Trophoblast cell (in vitro differentiated cells and primary cell): ENCODE measurements around the gene AQP10.

ENCODE experiments used
- DNase-seq, 2 donors: peaks; one replicate each; pipeline ENCODE4 v3.0.0-alpha.2; 2016
- H2AFZ ChIP-seq: 2 replicates; pipeline ENCODE4 v1.6.1; 2013; ENCODE audit warnings: low read length, moderate library complexity, mild to moderate bottlenecking; ENCODE audit not compliant: insufficient read depth, poor library complexity
- H2AK5ac ChIP-seq: 2 replicates; pipeline ENCODE4 v1.6.1; 2013; ENCODE audit warnings: mild to moderate bottlenecking, low read length
- H2BK120ac ChIP-seq: 2 replicates; pipeline ENCODE4 v1.6.1; 2013; ENCODE audit warnings: low read length, mild to moderate bottlenecking, moderate library complexity; ENCODE audit not compliant: insufficient read depth, poor library complexity
- H2BK12ac ChIP-seq: 2 replicates; pipeline ENCODE4 v1.6.1; 2013; ENCODE audit warnings: mild to moderate bottlenecking, low read length, moderate library complexity
- H2BK5ac ChIP-seq: 2 replicates; pipeline ENCODE4 v1.6.1; 2013; ENCODE audit warnings: low read length, low read depth, moderate library complexity, mild to moderate bottlenecking; ENCODE audit not compliant: poor library complexity
- H3K14ac ChIP-seq: 2 replicates; pipeline ENCODE4 v1.6.1; 2013; ENCODE audit warnings: mild to moderate bottlenecking, low read length
- H3K18ac ChIP-seq: 2 replicates; pipeline ENCODE4 v1.6.1; 2013; ENCODE audit warnings: mild to moderate bottlenecking, low read length
- H3K23ac ChIP-seq: 2 replicates; pipeline ENCODE4 v1.6.1; 2013; ENCODE audit warnings: low read length
- H3K27ac ChIP-seq: 2 replicates; pipeline ENCODE4 v1.5.1; 2013; ENCODE audit warnings: low read depth, mild to moderate bottlenecking, inconsistent platforms, low read length, moderate library complexity
- H3K27me3 ChIP-seq: 2 replicates; pipeline ENCODE4 v1.6.1; 2013; ENCODE audit warnings: inconsistent platforms, mild to moderate bottlenecking, low read length, moderate library complexity; ENCODE audit not compliant: insufficient read depth
- H3K36me3 ChIP-seq, 2 experiments: 1 replicate in 1 of 2; 2 replicates in 1 of 2; pipeline ENCODE4 v1.6.1; 2013; ENCODE audit warnings: low read length in 2 of 2, mild to moderate bottlenecking in 2 of 2, moderate library complexity in 1 of 2; ENCODE audit not compliant: insufficient read depth in 2 of 2, control insufficient read depth in 1 of 2
- H3K4ac ChIP-seq: 2 replicates; pipeline ENCODE4 v1.6.1; 2013; ENCODE audit warnings: low read depth, mild to moderate bottlenecking, low read length, moderate library complexity
- H3K4me1 ChIP-seq, 2 experiments: 1 replicate in 1 of 2; 2 replicates in 1 of 2; pipeline ENCODE4 v1.6.1; 2013; ENCODE audit warnings: low read length in 2 of 2, mild to moderate bottlenecking in 2 of 2, moderate library complexity in 1 of 2; ENCODE audit not compliant: insufficient read depth in 2 of 2, control insufficient read depth in 1 of 2
- H3K4me2 ChIP-seq: 2 replicates; pipeline ENCODE4 v1.6.1; 2013; ENCODE audit warnings: inconsistent platforms, mild to moderate bottlenecking, low read length, moderate library complexity
- H3K4me3 ChIP-seq: 2 replicates; pipeline ENCODE4 v1.5.1; 2013; ENCODE audit warnings: mild to moderate bottlenecking, low read depth, low read length, inconsistent platforms
- H3K79me1 ChIP-seq: one replicate; pipeline ENCODE4 v1.6.1; 2013; ENCODE audit warnings: low read length
- H3K79me2 ChIP-seq: 2 replicates; pipeline ENCODE4 v1.6.1; 2013; ENCODE audit warnings: low read length, mild to moderate bottlenecking; ENCODE audit not compliant: control insufficient read depth, insufficient read depth, poor library complexity
- H3K9ac ChIP-seq: 2 replicates; pipeline ENCODE4 v1.6.1; 2013; ENCODE audit warnings: mild to moderate bottlenecking, low read length
- H3K9me3 ChIP-seq: 2 replicates; pipeline ENCODE4 v1.6.1; 2013; ENCODE audit warnings: low read depth, mild to moderate bottlenecking, control low read depth, inconsistent platforms, low read length; ENCODE audit not compliant: insufficient read depth
- H4K12ac ChIP-seq: 2 replicates; pipeline ENCODE4 v1.6.1; 2013; ENCODE audit warnings: low read depth, mild to moderate bottlenecking, low read length, moderate library complexity
- H4K8ac ChIP-seq: 2 replicates; pipeline ENCODE4 v1.6.1; 2013; ENCODE audit warnings: low read depth, mild to moderate bottlenecking, low read length, moderate library complexity
- H4K91ac ChIP-seq: one replicate; pipeline ENCODE4 v1.6.1; 2013; ENCODE audit warnings: low read depth, mild to moderate bottlenecking, low read length, moderate library complexity
- WGBS: extraction: QIAGEN DNeasy Blood & Tissue Kit; methylation state at CpG from one replicate; pipeline ENCODE4 v1.1.7; 2013; ENCODE audit warnings: missing lambda C conversion rate; ENCODE audit not compliant: insufficient read length, insufficient coverage; ENCODE audit errors: extremely low coverage; 5-methylcytosine and 5-hydroxymethylcytosine counted together

Gene AQP10

DNA sequence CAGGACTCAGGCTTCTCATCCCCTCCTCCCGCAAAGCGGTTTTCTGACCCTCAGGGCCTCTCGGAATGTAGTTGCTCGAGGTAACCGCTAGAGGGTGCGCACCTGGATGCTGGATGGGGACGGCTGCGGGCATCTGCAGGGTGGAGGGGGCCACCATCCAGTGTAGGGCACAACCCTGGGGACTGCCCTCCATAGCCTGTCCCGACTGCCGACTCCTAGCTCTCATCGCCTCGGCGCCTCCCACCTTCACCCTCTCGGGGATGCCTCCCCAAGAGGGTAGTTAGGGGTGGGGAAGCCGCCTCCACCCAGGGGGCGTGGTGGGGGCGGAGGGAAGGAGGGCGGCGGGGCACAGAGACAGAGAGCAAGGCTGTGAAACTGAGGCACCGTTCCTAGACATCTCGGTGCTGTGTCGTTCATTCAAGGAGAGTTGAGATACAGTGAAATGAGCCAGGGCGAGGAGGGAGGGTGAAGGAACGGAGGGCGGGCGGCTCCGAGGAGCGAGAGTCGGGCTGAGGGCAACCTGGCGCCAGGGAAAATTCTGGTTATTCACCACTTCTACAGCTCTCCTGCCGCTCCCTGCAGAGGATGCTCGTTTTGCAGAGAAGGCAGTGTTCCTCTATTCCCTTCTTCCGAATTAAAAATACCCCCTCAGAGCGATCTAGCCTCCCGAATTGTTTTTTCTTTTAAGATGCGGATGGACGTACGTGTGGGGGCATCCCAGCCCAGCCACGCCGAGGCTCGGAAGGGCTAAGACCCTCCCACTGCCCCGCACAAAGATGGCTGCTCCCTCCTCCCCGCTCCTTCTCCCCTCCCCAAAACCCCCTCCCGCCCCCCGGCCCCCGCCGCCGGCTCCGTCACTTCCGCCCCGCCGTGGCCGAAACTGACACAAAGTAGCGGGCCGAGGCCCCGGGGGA is 4.0 kb downstream of the AQP10 start, which contains the start of gene ATP8B2:
Gene ATP8B2, plus strand, starts transcription at position 857 of the 914 bp plus-strand sequence. CDS start 2,617 bp downstream, outside the sequence.
- Histone ChIP-seq H3K18ac (peak within 1 kb of the TSS; percentile 19), H3K9ac (peak within 1 kb of the TSS; percentile 60), H2AFZ (peak within 1 kb of the TSS; percentile 91), H3K4ac (peak within 1 kb of the TSS; percentile 25), H3K4me3 (peak within 1 kb of the TSS; percentile 82), H3K14ac (no peak within 1 kb of the TSS), H3K27ac (no peak within 1 kb of the TSS), H3K27me3 (no peaks in the 10 kb centered on the region), H2AK5ac (no peak within 1 kb of the TSS), H3K79me1 (peaks cover 4% of the 10 kb centered on the region), H4K8ac (peak within 1 kb of the TSS; percentile 73), H3K36me3 (no peaks in the 10 kb centered on the region), H2BK120ac (no peak within 1 kb of the TSS), H3K4me2 (peak within 1 kb of the TSS; percentile 85), H2BK5ac (no peak within 1 kb of the TSS), H3K4me1 (peaks cover 5 to 22% of the 10 kb centered on the region in 2 experiments), H3K9me3 (no peaks in the 10 kb centered on the region), H4K91ac (peak within 1 kb of the TSS; percentile 34), H3K79me2 (no peaks in the 10 kb centered on the region), H4K12ac (no peak within 1 kb of the TSS), H3K23ac (no peak within 1 kb of the TSS), H2BK12ac (no peak within 1 kb of the TSS)
- no CpG with 5 or more reads among the region's 56 CpGs for WGBS
- peak; percentile 55 to 85 for DNase-seq

GRCh38 chr1:154325583-154326545 is 5.0 kb downstream of the AQP10 start:
- Histone ChIP-seq H3K14ac (no peak overlapping the region), H4K8ac (peak overlapping the region; percentile 72), H3K36me3 (no peaks in the 10 kb centered on the region), H2AK5ac (no peak overlapping the region), H2BK5ac (no peak overlapping the region), H4K91ac (no peak overlapping the region), H3K79me2 (no peaks in the 10 kb centered on the region), H3K9ac (peak overlapping the region; percentile 60), H3K4me3 (peak overlapping the region; percentile 82), H2AFZ (peak overlapping the region; percentile 32), H3K9me3 (no peaks in the 10 kb centered on the region), H3K27ac (no peak overlapping the region), H3K4me1 (peaks cover 5 to 19% of the 10 kb centered on the region in 2 experiments), H3K79me1 (peaks cover 4% of the 10 kb centered on the region), H3K18ac (peak overlapping the region; percentile 19), H2BK120ac (no peak overlapping the region), H3K4ac (peak overlapping the region; percentile 25), H3K4me2 (peak overlapping the region; percentile 85), H4K12ac (no peak overlapping the region), H3K23ac (no peak overlapping the region), H3K27me3 (no peaks in the 10 kb centered on the region), H2BK12ac (no peak overlapping the region)
- WGBS, result no CpG with 5 or more reads among the region's 63 CpGs
- peak; percentile 27 to 61 for DNase-seq

- Histone ChIP-seq H3K4me1 (peaks cover 5 to 17% of the 10 kb centered on the region in 2 experiments), H3K36me3 (peaks cover 4 to 9% of the 10 kb centered on the region in 2 experiments), H3K14ac (no peak overlapping the region), H3K27me3 (no peaks in the 10 kb centered on the region), H3K27ac (no peak overlapping the region), H2AFZ (no peak overlapping the region), H4K91ac (no peak overlapping the region), H3K4me2 (peak overlapping the region; percentile 85), H2BK12ac (no peak overlapping the region), H3K4ac (no peak overlapping the region), H4K8ac (no peak overlapping the region), H3K79me1 (peaks cover 4% of the 10 kb centered on the region), H3K4me3 (no peak overlapping the region), H4K12ac (no peak overlapping the region), H3K79me2 (no peaks in the 10 kb centered on the region), H3K23ac (no peak overlapping the region), H2AK5ac (no peak overlapping the region), H2BK120ac (no peak overlapping the region), H3K9me3 (no peaks in the 10 kb centered on the region), H3K9ac (no peak overlapping the region), H3K18ac (no peak overlapping the region), H2BK5ac (no peak overlapping the region)
- DNase-seq, result no peak
- no CpG with 5 or more reads among the region's 6 CpGs for WGBS
These were observed 5.9 kb downstream of the AQP10 start for GRCh38 chr1:154326546-154327465.
